GM19351 (cell line): ENCODE data around the gene PCDHGB6.
A peak's percentile ranks its signal among the peaks of the same experiment; 100 is the strongest.
"Not testable (repeated sequence)": the region's sequence is repeated elsewhere in the genome, so short reads cannot be mapped to it uniquely, and the experiment has no call there.

Experiments used
- ATAC-seq: cut with Tn5 transposase; IDR thresholded peaks from one replicate; pipeline ENCODE4 v1.9.1; 2021; ENCODE audit warnings: mild to moderate bottlenecking, moderate library complexity; ENCODE audit not compliant: unreplicated experiment

Gene PCDHGB6

DNA sequence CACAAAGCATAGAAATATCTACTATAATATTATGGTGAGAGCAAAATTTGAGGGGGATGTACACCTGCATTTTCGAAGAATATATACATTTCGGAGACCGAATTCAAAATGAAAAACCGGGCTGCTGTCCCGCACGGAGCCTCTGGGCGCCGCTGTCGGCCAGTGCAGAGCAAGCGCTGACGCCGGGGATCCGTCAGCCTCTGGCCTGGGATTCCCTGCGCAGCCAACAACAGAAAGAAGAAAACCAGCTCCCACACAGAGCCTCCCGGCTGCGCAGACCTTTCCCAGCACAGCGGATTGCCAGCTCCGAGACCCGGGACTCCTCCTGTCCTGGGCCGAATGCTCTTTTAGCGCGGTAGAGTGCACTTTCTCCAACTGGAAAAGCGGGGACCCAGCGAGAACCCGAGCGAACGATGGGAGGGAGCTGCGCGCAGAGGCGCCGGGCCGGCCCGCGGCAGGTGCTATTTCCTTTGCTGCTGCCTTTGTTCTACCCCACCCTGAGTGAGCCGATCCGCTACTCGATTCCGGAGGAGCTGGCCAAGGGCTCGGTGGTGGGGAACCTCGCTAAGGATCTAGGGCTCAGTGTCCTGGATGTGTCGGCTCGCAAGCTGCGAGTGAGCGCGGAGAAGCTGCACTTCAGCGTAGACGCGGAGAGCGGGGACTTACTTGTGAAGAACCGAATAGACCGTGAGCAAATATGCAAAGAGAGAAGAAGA, at the start of gene PCDHGB6:
Gene PCDHGB6, plus strand, starts transcription at position 232 of the 716 bp plus-strand sequence. Its CDS starts 182 bp downstream, at position 414.
- peak; percentile 86 for ATAC-seq

- peak; percentile 81 for ATAC-seq
Measured at GRCh38 chr5:141359790-141360426, 47.9 kb upstream of the PCDHGB6 start, which contains the start of gene PCDHGB2. Gene PCDHGB2, plus strand, starts transcription at chr5:141359994. Its CDS starts 142 bp downstream, at chr5:141360136.

- no peak for ATAC-seq
Measured at GRCh38 chr5:141360685-141361084, 47.1 kb upstream of the PCDHGB6 start.

DNA sequence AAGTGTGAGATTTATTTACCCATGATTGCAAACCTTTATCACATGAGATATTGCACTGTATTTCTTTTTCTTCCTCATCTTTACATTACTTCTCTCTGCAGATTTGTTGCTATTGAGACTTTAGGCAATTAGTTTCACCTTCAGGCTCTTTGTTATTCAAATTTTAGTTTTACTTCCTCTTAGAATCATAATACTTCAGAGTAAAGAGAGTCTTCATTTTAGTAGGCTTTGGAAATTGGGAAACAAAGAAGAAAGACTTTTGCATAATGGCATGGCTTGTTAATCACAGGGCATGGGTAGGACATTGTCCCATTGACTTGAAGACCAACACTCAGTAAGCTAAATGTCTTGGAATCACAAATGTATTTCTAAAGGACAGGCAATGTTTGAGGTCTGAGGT, 45.1 kb upstream of the PCDHGB6 start:
- ATAC-seq: no peak

DNA sequence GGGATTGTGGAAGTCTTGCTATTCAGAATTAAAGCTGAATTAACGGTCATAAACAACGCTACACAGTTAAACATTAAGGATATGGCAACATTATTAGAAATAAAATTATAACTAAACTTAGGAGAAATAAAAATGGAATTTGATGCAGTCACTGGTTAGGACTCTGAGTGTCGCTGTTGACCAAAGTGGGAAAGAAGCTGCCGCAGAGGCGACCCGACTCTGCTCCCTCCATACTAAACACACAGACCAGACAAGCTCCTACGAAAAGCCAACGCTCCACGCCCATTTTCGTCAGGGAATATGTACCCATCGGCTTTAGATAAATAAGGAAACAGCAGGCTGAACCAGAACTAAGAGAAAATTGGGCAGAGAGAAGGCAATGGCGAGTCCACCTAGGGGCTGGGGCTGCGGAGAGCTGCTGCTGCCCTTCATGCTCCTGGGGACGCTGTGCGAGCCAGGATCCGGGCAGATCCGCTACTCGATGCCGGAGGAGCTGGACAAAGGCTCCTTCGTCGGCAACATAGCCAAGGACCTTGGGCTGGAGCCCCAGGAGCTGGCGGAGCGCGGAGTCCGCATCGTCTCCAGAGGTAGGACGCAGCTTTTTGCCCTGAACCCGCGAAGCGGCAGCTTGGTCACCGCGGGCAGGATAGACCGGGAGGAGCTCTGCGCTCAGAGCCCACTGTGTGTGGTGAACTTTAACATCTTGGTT, 43.7 kb upstream of the PCDHGB6 start, which contains the start of gene PCDHGA5:
Gene PCDHGA5, plus strand, starts transcription at position 211 of the 709 bp plus-strand sequence. Its CDS starts 169 bp downstream, at position 380.
- no peak for ATAC-seq

- no peak for ATAC-seq
Measured at GRCh38 chr5:141366016-141366896, 41.6 kb upstream of the PCDHGB6 start.

DNA sequence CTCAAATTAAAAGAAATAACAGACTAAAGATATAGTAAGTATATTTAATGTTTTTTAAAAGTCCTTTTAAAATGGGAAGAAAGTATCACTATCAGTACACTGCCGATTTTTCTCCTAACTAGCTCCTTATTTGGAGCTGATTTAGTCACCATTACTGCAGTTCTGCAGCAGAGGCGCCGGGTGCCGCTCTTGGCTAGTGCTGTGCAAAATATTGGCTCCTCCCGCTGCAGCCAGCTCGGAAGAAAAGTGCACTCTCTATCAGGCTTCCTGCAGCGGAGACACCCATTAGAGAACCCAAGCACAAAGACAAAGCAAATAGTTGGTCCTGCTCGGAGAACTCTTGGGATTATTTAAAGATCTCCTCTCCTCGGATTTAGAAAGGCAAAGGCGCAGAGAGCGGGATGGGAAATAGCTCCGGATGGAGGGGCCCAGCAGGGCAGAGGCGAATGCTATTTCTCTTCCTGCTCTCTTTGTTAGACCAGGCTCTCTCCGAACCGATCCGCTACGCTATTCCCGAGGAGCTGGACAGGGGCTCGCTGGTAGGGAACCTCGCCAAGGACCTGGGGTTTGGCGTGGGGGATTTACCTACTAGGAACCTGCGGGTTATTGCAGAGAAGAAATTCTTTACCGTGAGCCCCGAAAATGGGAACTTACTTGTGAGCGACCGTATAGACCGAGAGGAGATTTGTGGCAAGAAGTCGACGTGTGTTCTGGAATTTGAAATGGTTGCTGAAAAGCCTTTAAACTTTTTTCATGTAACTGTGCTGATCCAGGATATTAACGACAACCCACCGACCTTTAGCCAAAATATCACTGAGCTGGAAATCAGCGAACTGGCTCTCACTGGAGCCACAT, 37.6 kb upstream of the PCDHGB6 start, which contains the start of gene PCDHGB3:
Gene PCDHGB3, plus strand, starts transcription at position 249 of the 855 bp plus-strand sequence. Its CDS starts 153 bp downstream, at position 402.
- peak; percentile 99 for ATAC-seq

- no peak for ATAC-seq
Measured at GRCh38 chr5:141371572-141372475, 36.0 kb upstream of the PCDHGB6 start.

DNA sequence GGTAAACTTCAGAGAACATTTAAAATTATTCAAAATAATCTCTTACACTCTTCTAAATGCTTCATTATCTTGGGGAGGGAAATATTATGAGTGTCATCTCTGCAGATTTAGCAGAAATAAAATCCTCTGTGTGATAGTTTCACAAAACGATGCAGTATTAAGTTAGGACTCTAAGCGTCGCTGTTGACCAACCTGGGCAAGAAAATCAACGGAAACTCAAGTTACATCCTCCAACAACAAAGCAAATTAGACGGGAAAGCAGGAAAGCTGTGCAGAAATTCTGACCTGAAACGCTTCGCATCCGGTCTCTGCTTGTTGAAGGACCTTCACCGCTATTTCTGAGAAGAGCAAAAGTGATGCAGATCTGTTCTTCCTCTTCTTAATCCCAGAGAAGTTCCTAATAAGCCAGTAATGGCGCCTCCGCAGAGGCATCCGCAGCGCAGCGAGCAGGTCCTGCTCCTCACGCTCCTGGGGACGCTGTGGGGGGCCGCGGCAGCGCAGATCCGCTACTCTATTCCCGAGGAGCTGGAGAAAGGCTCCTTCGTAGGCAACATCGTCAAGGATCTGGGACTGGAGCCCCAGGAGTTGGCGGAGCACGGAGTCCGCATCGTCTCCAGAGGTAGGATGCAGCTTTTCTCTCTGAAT, 34.0 kb upstream of the PCDHGB6 start, which contains the start of gene PCDHGA6:
Gene PCDHGA6, plus strand, starts transcription at position 219 of the 645 bp plus-strand sequence. Its CDS starts 193 bp downstream, at position 412.
- ATAC-seq: no peak

- ATAC-seq: no peak
Measured at GRCh38 chr5:141374627-141375026, 33.2 kb upstream of the PCDHGB6 start.

- not testable (repeated sequence) for ATAC-seq
Measured at GRCh38 chr5:141375444-141376155, 32.2 kb upstream of the PCDHGB6 start.

DNA sequence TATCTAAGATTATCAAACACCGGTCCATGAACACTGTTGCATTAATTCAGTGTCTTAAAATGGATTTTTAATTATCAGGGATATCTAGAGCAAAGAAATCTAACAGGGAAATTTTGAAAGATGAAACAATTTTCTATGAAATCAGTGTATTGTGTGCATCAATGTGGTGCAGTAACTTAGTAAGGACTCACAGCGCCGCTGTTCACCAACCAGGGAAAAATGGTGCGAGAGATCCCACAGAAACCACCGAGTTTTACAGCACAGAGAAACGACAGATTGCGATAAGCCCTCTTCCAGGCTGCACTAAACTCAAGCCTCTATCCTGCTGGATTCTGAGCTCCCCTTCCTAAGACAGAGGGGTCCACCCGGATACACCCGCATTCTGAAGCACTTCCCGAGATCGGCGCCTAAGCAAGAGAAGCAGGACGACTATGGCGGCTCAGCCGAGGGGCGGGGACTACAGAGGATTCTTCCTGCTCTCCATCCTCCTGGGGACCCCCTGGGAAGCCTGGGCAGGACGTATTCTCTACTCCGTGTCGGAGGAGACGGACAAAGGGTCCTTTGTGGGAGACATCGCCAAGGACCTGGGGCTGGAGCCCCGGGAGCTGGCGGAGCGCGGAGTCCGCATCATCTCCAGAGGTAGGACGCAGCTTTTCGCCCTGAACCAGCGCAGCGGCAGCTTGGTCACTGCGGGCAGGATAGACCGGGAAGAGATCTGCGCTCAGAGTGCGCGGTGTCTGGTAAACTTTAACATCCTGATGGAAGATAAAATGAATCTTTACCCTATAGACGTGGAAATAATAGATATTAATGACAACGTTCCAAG, 25.1 kb upstream of the PCDHGB6 start, which contains the start of gene PCDHGA7:
Gene PCDHGA7, plus strand, starts transcription at position 274 of the 826 bp plus-strand sequence. Its CDS starts 158 bp downstream, at position 432.
- ATAC-seq: no peak

- ATAC-seq: no peak
Measured at GRCh38 chr5:141383345-141383744, 24.5 kb upstream of the PCDHGB6 start.

DNA sequence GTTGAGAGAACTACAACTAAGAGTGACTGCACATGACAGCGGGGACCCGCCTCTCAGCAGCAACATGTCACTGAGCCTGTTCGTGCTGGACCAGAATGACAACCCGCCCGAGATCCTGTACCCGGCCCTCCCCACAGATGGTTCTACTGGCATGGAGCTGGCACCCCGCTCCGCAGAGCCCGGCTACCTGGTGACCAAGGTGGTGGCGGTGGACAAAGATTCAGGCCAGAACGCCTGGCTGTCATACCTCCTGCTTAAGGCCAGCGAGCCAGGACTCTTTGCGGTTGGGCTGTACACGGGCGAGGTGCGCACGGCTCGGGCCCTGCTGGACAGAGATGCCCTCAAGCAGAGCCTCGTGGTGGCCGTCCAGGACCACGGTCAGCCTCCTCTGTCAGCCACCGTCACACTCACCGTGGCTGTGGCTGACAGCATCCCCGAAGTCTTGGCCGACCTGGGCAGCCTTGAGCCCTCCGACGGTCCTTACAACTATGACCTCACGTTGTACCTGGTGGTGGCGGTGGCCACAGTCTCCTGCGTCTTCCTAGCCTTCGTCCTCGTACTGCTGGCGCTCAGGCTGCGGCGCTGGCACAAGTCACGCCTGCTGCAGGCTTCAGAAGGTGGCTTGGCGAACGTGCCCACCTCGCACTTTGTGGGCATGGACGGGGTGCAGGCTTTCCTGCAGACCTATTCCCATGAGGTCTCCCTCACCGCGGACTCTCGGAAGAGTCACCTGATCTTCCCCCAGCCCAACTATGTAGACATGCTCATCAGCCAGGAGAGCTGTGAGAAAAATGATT, 23.2 kb upstream of the PCDHGB6 start:
- no peak for ATAC-seq

DNA sequence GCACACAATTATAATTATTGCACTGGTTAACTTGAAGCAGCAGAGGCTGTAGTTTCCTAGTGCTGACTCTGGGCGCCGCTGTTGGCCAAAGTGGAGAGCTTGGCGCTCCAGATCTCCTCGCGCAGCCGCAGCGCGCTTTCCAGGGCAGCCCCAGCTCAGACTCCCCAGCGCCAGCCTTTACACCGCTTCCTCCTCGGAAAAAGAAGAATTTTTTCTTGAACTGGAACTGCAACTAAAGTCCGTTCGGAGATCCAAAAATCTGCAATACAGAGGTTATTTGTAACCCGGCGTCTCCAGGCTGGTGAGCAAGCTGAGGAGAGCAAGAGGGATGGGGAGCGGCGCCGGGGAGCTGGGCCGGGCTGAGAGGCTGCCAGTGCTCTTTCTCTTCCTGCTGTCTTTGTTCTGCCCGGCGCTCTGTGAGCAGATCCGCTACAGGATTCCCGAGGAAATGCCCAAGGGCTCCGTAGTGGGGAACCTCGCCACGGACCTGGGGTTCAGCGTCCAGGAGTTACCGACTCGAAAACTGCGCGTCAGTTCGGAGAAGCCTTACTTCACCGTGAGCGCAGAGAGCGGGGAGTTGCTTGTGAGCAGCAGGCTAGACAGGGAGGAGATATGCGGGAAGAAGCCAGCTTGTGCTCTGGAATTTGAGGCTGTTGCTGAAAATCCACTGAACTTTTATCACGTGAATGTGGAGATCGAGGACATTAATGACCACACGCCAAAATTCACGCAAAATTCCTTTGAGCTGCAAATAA, 20.1 kb upstream of the PCDHGB6 start, which contains the start of gene PCDHGB4:
Gene PCDHGB4, plus strand, starts transcription at position 142 of the 755 bp plus-strand sequence. Its CDS starts 187 bp downstream, at position 329.
- ATAC-seq: peak; percentile 44
